Mammary epithelial cell (primary cell): ENCODE measurements around the gene PTPRG.

Experiments used
- EZH2 ChIP-seq: IDR thresholded peaks from 2 replicates; pipeline ENCODE4 v1.6.1; 2012; ENCODE audit warnings: low read length, inconsistent platforms, borderline replicate concordance
- TF ChIP-seq, protein P1 (sequence below), 2 donors: IDR thresholded peaks in 1 of 2; conservative IDR thresholded peaks in 1 of 2; 2 replicates each; pipeline ENCODE4 v1.5.1; 2011 to 2012; ENCODE audit warnings: inconsistent platforms in 2 of 2, low read length in 2 of 2, mild to moderate bottlenecking in 2 of 2, control low read depth in 1 of 2, low read depth in 1 of 2; ENCODE audit not compliant: insufficient read depth in 1 of 2; ENCODE audit errors: extremely low read depth in 1 of 2

DNA sequence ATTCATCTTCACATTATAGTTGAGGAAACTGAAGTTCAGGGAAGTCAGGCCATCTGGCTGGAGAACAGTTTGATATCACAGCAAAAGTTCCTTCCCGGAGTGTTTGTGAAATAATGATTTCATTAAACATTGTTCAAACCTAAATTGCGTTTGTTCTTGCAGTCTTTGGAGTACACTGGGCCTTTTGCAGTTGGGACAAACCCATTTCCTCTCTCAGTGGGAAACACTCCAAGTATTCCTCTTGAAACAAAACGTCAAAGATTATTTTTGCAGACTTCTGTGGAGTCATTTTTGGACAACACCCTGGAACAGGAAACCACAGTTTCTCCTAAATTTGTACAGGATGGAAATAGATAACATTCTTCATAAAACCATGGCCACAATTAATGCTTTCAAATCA, 287.5 kb downstream of the PTPRG start:
- TF ChIP-seq, protein P1, sequence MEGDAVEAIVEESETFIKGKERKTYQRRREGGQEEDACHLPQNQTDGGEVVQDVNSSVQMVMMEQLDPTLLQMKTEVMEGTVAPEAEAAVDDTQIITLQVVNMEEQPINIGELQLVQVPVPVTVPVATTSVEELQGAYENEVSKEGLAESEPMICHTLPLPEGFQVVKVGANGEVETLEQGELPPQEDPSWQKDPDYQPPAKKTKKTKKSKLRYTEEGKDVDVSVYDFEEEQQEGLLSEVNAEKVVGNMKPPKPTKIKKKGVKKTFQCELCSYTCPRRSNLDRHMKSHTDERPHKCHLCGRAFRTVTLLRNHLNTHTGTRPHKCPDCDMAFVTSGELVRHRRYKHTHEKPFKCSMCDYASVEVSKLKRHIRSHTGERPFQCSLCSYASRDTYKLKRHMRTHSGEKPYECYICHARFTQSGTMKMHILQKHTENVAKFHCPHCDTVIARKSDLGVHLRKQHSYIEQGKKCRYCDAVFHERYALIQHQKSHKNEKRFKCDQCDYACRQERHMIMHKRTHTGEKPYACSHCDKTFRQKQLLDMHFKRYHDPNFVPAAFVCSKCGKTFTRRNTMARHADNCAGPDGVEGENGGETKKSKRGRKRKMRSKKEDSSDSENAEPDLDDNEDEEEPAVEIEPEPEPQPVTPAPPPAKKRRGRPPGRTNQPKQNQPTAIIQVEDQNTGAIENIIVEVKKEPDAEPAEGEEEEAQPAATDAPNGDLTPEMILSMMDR (conservative IDR thresholded peaks at IDR 0.05 in 1 of 2, IDR thresholded peaks at IDR 0.05 in 1 of 2; ENCODE audit: extremely low read depth in 1 of 2, insufficient read depth in 1 of 2, low read depth in 1 of 2, low read length in 2 of 2) = no peak
- TF ChIP-seq EZH2 = no peak
